Stimulated activated CD8-positive, alpha-beta memory T cell treated with anti-CD3 and anti-CD28 coated beads, Interleukin-4, amount 100 ng/mL, for 24 hours (primary cell): ENCODE results near the gene KLHL22.
A peak's percentile ranks its signal among the peaks of the same experiment; 100 is the strongest.
"Not testable (repeated sequence)": the region's sequence is repeated elsewhere in the genome, so short reads cannot be mapped to it uniquely, and the experiment has no call there.

ENCODE experiments used
- DNase-seq: peaks from one replicate; pipeline ENCODE4 v3.0.0-alpha.2; 2020; ENCODE audit warnings: low read depth

Gene KLHL22

DNA sequence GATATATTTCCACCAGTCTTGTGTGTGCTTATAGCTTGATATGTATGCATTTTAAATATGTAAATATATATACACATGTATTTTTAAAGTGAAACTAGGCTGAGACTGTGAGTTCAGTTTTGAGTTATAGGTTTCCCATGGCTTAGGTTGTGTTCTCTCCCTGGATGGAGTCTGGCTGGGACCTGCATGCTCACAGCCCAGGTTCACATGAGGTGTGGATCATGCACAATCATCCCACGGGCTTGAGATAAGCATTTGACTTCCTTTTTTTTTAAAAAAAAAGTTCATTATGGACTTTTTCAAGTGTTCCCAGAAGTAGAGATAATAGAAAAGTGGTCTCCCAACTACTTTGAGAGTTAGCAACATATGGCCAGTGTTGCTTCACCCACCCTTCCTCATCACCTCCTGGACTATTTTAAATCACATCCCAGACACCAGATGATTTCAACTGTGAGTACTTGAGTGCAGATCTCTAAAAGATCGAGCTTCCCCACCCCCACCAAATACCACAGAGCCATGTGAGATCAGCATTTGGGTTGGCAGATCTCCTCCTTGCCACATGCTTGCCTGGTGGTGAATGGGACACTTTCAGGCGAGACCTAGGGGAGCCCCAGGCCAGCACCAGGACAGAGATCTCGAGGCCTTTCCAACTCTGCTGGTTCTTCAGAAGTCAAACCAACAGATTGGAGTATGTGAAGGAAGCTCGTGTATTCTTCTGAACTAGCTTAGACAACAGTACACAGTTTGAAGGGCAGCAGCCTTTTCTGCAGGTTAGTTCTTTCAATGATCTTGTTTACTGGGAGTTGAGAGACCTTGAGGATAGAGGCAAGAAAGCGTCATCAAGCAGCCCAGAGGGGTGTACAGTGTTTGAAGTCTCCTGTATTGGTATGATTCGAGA lies 27.7 kb upstream of the KLHL22 start:
- DNase-seq = no peak

DNA sequence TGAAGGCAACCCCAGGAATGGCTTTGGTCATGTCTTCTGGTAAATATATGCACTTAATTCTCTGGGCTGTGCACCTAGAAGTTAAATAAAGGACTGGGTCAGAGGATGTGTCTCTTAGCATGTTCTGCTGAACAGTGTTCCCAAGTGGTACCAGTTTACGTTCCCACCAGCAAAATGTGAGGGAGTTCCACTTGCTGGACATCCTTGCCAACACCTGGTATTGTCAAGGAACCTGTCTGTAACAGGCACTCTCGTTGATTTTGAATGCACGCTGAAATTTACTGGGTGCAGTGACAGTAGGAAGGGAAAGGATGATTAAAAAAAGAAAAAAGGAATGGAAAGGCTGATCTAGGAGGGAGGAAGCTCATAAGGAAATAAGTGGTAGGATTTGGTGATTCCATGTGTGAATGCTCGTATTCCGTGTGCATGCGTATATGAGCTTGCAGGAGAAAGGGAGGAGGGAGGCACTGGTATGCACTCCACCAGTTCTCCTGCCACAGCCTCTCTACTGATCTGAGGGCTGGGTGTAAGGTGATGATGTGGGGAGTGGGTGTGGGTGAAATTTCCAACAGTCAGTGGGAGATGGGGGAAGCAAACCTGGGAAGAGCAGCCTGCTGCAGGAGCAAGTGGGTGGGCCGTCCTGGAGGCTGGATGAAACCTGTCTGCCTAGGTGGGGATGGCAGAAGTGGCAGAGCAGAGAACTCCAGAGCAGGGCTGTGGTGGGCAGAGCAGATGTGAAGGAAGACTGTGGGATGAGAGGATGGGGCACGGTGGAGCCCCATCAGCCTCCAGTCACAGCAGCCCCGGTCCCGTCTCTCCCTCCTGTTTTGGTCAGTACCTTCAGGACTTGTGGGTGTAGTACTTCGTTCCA lies 26.8 kb upstream of the KLHL22 start:
- no peak for DNase-seq

DNA sequence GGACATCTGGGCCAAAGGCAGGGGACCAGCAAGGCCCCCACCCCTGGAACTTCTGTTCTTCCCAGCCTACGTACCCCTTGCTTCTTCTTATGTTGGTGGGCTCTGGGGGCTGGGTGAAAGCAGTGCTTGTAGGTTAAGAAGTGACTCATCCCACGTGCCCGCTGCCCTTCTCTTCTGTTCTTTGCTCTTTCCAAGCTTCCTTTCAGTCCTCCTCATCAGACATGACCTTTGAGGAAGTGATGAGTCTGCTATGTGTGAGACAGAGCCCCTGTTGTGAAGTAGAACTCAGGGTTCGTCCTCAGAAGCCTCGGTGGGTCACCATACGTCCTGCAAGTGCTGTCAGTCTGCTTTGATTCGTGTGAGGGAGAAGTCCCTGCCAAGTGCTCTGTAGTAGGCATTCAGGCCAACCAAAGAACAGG lies 24.5 kb upstream of the KLHL22 start:
- peak; percentile 36 for DNase-seq

DNA sequence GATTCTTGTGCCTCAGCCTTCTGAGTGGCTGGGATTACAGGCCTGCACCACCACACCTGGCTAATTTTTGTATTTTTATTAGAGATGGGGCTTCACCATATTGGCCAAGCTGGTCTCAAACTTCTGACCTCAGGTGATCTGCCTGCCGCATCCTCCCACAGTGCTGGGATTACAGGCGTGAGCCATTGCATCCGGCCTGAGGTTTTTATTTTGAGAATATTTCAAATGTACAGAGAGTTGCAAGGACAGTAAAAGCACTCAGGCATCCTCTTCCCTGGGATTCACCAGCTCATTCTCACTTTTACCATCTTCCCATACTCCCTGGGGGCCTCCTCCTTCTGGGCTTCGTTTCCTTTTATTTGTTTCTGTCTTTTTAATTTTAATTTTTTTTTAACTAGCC lies 24.0 kb upstream of the KLHL22 start:
- no peak for DNase-seq

DNA sequence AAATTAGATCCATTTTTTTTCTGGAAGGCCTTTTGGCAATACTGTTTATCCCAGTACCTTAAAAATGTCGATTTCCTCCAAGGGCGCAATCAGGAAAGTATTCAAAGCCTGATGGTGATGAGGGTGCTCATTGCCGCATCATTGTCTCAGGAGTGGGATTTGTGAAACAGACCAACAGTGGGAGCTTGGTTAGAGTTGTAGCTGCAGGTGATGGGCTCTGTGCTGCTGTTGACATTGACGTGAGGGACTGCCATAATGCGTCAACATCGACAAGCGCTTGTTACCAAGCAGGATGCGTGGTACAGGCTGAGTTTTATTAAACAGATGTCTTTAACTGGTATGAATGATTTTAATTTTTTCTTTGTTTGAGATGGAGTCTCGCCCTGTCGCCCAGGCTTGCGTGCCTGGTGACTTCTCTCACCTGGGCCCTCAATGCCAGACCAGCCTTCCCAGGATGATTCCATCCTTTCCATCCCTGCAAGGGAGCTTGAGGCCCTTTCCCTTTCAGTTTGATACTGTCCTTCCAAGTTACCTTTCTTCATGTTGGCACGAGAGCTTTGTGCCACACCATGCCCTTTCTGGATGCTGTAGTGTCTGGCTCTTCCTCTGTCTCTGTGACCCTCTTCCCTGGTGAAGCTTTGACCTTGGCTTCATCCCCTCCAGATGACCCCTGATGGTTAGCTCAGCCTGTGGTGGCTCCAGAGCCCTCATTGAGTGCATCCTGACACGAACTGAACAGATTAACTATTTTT lies 22.4 kb upstream of the KLHL22 start:
- DNase-seq = no peak

DNA sequence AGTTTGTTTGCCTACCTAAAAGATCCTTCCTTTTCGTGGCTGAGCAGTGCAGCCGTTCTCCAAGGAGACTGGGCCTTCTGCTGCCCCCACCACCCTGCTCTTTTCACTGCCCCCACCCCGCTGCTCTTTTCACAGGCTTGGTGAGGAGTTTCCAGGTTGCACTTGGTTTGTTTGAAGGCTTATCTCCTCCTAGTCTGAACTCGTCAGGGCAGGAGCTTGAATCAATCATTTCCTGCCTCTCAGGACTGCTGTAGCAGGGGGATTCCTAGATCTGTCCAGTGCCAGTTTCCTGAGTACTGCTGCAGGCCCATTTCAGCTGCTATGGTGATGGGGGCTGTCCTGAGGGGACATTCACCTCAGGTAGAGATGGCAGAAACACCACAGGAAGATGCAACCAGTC lies 21.8 kb upstream of the KLHL22 start:
- no peak for DNase-seq

DNA sequence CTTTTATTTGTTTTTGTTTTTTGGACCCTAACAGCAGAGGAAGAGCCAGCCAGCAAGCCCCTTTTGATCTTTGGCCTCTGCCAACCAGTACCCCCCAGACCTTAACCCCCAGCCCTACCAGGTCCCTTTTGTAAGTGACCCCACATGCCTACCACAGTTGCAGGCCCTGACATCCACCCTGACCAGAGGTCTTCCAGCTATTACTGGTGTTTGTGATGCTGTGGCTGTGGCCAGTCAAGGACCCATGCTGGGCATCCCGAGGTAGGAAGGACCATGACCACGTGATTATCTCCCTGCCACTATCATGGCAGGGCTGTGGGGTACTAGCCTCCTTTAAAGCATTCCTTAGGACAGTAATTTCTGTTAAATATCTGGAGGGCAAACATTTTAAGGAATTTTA lies 20.8 kb upstream of the KLHL22 start:
- no peak for DNase-seq

DNA sequence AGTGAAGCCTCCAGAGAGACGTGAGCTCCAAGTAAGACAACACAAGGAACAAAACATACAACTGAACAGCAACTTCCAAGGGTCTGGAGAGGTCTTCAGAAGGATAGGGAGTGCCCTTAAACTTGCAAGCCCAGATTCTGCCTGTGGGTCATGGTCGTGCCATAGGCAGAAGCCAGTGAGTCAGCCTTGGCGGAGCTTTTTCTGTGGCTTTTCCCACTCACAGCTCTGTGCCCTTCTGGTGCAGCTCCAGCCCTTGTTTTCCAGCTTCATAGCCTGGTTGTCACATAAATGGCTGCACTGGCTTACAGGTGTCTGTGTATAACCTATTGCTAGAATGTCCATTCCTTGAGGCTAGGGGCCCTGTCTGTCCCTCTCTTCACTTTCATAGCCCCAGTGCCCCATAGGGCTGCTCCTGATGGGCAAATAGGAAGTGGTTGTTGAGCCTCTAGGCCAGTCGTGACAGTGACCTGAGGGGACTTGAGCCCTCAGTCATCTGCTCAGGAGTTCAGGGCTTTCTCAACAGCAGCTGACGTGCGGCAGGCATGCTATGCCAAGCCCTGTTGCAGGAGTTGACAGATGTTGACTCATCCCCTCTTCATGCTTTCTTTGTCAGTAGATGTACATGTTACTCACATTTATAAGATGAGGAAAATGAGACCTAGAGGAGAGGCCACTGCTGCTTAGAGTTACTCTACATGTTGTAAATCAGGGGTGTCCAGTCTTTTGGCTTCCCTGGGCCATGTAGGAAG lies 19.2 kb upstream of the KLHL22 start:
- no peak for DNase-seq

DNA sequence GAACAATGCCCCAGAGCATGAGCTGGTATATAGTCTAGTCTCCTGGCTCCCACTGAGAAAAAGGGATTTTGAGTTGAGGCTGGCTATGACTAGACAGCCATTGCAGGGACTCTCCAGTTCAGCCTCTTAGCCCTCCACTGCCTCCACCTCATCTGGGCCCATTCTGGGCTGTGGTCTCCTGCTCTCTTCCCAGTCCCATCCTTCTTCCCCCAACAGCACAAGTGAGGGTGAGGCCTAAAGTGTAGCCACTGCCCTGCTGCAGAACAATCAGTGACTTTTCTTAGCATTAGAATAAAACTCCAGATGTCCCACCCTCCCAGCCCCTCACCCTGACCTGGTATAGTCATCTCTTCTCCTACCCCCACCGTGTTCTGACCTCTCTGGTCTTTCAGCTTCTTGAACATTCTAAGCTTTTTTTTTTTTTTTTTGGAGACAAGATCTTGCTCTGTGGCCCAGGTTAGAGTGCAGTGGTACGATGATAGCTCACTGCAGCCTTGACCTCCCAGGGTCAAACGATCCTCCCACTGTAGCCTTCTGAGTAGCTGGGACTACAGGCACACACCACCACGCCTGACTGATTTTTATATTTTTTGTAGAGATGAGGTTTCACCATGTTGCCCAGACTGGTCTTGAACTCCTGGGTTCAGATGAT lies 16.1 kb upstream of the KLHL22 start:
- DNase-seq = no peak

DNA sequence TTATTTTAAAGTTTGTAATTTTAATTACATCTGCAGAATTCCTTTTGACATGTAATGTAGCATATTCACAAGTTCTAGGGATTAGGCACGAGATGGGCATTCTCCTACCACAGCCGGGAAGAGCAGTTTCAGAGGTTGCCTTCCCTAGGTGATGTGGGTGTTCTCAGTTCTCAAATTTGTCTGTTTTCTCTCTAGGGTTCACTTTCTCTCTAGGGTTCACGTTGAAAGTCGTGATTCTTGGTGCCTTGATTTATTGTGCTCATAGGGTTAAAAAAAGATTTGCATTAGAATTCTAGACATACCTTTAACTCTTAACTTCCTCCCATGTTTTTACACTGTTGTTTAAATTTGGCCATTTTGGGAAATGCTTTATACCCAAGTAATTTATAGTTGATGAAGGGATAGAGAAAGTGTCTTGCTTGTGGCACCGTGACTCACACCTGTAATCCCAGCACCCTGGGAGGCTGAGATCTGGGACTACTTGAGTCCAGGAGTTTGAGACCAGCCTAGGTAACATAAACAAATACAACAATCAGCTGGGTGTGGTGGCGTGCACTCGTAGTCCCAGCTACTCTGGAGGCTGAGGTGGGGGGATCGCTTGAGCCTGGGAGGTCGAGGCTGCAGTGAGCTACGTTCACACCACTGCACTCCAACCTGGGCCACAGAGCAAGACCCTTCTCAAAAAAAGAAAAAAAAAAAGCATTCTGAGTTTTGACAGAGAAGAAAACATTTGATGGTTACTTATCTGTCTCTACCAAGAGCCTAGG lies 15.4 kb upstream of the KLHL22 start:
- DNase-seq = no peak

DNA sequence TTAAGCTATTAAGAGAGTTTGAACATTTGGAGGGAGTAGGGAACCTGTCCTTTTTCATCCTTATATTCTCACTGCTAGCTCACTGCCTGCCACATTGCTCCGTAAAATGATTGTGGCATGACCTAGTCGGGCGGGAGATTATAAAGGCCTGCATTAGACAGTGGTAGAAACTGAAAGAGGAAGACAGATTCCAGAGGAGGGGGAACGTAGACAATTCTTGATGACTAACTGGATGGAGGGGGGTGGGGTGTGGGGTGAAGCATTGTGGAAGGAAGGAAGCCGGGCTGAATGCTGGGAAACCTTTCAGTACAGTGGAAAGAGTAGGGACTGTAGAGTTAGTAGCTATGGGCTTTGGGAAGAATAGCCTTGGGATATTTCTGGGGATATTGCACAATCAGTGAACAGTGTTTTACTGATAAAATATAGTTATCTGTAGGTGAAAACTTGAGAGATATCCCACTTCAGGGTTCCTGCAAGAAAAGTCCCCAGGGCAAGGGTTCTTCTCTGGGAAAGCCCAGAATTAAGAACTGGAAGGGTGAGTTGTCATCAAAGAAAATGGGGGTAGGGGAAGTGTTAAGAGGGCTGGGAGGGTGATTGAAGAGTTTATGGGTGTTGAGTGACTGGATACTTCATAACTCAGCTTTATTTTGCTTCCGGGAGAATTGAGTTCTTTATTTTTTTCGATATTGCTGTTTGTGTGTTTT lies 13.9 kb upstream of the KLHL22 start:
- no peak for DNase-seq

DNA sequence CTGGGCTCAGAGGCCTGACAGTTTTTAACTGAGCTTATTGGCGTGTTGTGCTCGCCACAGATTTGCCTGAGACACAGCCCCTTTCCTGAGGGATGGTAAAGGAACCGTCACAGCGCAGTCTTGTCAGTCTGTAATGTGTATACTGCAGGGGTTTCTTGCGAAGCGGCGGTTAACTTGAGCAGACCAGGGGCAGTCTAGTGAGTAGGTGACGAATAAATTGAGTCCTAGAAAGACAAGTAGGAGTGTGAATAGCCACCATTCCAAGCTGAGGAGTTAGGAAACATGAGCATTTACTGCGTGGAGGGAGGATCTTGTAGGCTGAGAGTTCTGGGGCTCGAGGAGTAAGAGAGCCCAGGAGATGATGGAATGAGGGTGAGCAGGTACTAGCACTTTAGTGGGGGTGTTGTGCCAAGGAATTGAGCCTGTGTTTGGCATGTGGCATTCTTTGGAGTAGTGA lies 13.2 kb upstream of the KLHL22 start:
- no peak for DNase-seq

DNA sequence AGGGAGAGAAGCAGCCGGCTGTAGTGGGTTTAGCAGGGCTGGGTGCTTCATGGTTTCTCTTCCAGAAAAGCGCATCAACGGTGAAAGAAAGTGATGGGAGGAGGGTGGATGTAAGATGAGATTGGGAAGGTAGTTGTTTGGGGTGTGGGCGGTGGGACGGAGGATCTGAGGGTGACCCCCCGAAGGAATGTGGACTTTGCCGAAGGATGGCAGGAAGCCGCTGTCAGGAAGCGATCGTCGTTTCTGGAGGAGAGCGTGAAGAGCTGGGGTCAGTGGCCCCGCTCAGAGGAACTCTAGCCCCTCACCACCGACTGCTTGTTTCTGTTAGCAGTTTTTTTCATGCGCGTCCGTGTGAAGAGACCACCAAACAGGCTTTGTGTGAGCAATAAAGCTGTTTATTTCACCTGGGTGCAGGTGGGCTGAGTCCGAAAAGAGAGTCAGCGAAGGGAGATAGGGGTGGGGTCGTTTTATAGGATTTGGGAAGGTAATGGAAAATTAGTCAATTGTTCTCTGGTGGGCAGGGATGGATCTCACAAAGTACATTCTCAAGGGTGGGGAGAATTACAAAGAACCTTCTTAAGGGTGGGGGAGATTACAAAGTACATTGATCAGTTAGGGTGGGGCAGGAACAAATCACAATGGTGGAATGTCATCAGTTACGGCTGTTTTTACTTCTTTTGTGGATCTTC lies 12.6 kb upstream of the KLHL22 start:
- DNase-seq = not testable (repeated sequence)

DNA sequence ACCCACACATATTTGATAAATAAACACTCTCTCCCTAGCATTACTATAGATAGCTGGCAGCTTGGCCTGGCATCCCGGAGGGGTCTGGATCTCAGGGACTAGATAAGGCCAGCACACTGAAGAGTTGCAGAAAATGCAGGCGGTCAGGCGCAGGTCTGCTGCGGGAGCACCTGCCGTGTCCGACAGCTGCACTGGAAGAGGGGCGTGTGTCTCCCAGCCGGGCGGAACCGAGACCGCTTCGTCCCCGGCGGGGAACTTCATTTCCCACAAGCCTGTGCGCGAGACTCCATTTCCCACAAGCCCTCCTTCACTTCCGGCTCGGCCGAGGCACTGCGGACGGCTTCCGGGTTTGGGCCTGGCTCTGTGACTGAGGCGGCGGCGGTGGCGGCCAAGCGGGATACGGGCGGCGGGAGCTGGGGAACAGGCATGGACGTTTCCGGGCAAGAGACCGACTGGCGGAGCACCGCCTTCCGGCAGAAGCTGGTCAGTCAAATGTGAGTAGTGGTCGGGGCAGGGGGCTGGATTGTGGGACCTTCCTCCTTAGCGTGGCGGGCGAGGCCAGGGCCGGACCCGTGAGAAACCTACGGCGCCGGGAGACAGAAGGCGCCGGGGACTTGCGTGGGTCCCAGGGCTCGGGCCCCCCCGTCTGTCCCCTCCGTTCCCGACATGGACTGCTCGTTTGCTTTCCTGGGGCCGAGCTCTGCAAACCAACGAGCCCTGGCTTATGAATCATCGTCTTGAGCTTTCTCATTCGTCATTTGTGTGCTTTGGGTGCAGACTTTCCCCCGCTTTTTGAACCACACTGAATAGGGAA lies 11.9 kb upstream of the KLHL22 start, which contains the start of gene MED15:
TSS of gene MED15 (plus strand) at position 358 of the 814 bp plus-strand sequence. CDS start at position 427, 69 bp downstream.
- peak; percentile 86 for DNase-seq

DNA sequence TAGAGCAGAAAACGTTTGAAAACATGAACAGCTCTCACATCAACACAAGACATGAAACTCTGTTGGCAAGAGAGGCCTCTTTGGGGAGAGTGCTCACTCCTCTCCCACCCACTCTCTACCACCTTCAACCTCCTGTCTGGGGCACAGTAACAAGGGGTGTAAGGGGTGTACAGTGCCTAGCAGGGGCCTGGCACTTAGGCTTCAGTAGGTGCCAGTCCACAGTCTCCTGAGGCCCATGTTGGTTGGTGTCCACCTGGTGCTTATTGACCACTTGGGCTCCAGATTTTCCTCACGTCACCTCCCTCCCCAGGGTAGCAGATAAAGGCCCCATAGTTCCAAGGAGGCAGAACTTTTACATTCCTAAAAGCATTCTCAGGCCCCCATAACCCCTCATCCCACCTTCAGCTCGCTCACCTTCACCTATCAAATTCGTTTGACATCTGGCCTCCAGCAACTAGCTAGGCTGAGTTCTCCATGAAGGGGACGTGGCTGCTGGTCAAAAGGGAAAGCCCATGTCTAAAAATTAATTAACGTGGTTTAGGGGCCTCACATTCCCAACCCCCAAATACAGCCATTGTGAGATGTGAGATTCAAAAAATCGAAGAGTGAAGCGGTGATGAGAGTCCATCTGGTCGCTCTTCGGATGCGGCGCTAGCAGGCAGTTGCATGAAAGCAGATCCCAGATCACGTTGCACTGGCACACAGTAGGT lies 11.1 kb upstream of the KLHL22 start:
- DNase-seq = no peak

DNA sequence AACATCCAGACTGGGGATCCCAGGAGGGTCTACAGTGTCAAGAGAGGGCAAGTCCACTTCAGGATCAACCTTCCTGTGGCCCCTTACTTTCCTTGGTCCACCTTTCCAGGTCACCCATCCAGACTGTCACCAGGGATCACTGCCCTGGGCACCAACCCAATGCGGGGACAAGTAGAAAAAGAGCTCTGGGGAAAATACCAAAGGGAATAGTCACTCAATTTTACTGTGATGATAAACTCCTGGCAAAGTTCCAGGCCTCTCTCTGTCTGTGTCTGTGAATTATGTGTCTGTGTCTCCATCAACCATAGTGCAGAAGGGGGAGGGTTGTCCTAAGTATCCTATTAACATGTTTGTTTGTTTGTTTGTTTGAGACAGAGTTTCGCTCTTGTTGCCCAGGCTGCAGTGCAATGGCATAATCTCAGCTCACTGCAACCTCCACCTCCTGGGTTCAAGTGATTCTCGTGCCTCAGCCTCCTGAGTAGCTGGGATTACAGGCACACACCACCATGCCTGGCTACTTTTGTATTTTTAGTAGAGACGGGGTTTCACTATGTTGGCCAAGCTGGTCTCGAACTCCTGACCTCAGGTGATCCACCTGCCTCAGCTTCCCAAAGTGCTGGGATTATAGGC lies 8.8 kb upstream of the KLHL22 start:
- not testable (repeated sequence) for DNase-seq

DNA sequence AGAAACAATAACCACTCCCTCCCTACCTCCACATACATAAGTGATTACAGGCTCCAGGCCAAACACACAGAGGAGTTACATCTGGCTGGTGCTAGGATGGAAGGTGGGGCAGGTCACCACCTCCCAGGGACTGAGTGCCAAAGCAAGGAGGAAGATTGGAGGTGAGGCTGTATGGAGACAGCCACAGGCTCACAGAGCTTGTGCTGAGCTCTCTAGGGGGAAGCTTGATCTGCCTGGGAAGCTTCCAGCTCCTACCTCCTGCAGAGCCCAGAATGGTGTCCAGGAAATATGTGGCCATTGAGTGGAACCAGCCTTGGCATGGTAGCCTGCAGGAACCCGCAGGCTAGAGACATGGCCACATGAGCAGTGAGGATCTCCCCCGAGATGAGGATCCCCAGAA lies 8.2 kb upstream of the KLHL22 start:
- no peak for DNase-seq
